Measurements from ENCODE around the gene MAP3K10. TPM values are rescaled to one million over a fixed set of nuclear protein-coding genes. Genes with fewer than 3 reads are reported as not detected.

The MAP3K10 gene
- total and polyA plus RNA-seq, 2 of the 13 experiments (the other 11 are each of a cell fraction or from before 2014, with no cell fraction given), result 3.4 to 5.0 TPM

GRCh38 chr19:40231544-40232424 lies 40.6 kb downstream of the MAP3K10 start (continued):
- TF ChIP-seq HNRNPK (IDR thresholded peaks at IDR 0.05; ENCODE audit: low read depth, low read length, poor library complexity, severe bottlenecking), result no peak
- no peak for TF ChIP-seq ZFP62 (CRISPR knock-in tag; IDR thresholded peaks at IDR 0.05)
- TF ChIP-seq FOXC1 (CRISPR knock-in tag; IDR thresholded peaks at IDR 0.05; ENCODE audit: borderline replicate concordance), result peak; percentile 61; the same call in 1 of the 2 replicates
- no peak for TF ChIP-seq TEF (CRISPR knock-in tag; IDR thresholded peaks at IDR 0.05)
- TF ChIP-seq FOSL2 (CRISPR knock-in tag; IDR thresholded peaks at IDR 0.05), result peak; percentile 72
- no peak for TF ChIP-seq LRRFIP1 (CRISPR knock-in tag; conservative IDR thresholded peaks at IDR 0.05)
- TF ChIP-seq FOXP4 (CRISPR knock-in tag; IDR thresholded peaks at IDR 0.05), result peak; percentile 46
- no peak for TF ChIP-seq CEBPZ (IDR thresholded peaks at IDR 0.05; ENCODE audit: low read length)
- TF ChIP-seq ZBTB1 (CRISPR knock-in tag; IDR thresholded peaks at IDR 0.05; ENCODE audit: borderline replicate concordance), result no peak
- peak; percentile 79; the same call in 1 of the 2 replicates for TF ChIP-seq YEATS4 (CRISPR knock-in tag; IDR thresholded peaks at IDR 0.05; ENCODE audit: borderline replicate concordance)
- TF ChIP-seq TMF1 (CRISPR knock-in tag; IDR thresholded peaks at IDR 0.05; ENCODE audit: low read depth), result no peak
- no peak for TF ChIP-seq ZNF597 (CRISPR knock-in tag; IDR thresholded peaks at IDR 0.05)
- no peak for TF ChIP-seq ZNF44 (CRISPR knock-in tag; IDR thresholded peaks at IDR 0.05)
- TF ChIP-seq PPARG (CRISPR knock-in tag; conservative IDR thresholded peaks at IDR 0.05), result peak; percentile 100
- no peak for TF ChIP-seq KLF13 (CRISPR knock-in tag; IDR thresholded peaks at IDR 0.05)
- TF ChIP-seq FUBP1 (CRISPR knock-in tag; IDR thresholded peaks at IDR 0.05; ENCODE audit: borderline replicate concordance), result no peak

Measured in HepG2 (cell line).